Measurements from ENCODE around the gene CBLB.

The CBLB gene

GRCh38 chr3:105813710-105814109, 55.1 kb downstream of the CBLB start:
- DNase-seq, result no peak

- no peak for DNase-seq
Measured at GRCh38 chr3:105812194-105812586, 56.6 kb downstream of the CBLB start.

GRCh38 chr3:105811518-105812193, 57.2 kb downstream of the CBLB start:
- DNase-seq, result no peak

GRCh38 chr3:105809208-105809888, 59.5 kb downstream of the CBLB start:
- no peak for DNase-seq

GRCh38 chr3:105807701-105808100, 61.1 kb downstream of the CBLB start:
- DNase-seq, result no peak

- DNase-seq, result no peak
Measured at GRCh38 chr3:105807146-105807545, 61.7 kb downstream of the CBLB start.

GRCh38 chr3:105806359-105806758, 62.5 kb downstream of the CBLB start:
- DNase-seq, result no peak

GRCh38 chr3:105805404-105805803, 63.4 kb downstream of the CBLB start:
- no peak for DNase-seq

- no peak for DNase-seq
Measured at GRCh38 chr3:105802118-105802706, 66.6 kb downstream of the CBLB start.

- DNase-seq, result no peak
Measured at GRCh38 chr3:105801397-105801796, 67.4 kb downstream of the CBLB start.

- DNase-seq, result no peak
Measured at GRCh38 chr3:105800320-105800719, 68.5 kb downstream of the CBLB start.

GRCh38 chr3:105799286-105799685, 69.5 kb downstream of the CBLB start:
- no peak for DNase-seq

GRCh38 chr3:105798381-105798934, 70.4 kb downstream of the CBLB start:
- no peak for DNase-seq

- no peak for DNase-seq
Measured at GRCh38 chr3:105793040-105793439, 75.8 kb downstream of the CBLB start.

- DNase-seq, result no peak
Measured at GRCh38 chr3:105791919-105792786, 76.7 kb downstream of the CBLB start.

GRCh38 chr3:105791131-105791530, 77.7 kb downstream of the CBLB start:
- no peak for DNase-seq

GRCh38 chr3:105790534-105790933, 78.3 kb downstream of the CBLB start:
- no peak for DNase-seq

- no peak for DNase-seq
Measured at GRCh38 chr3:105788593-105788992, 80.2 kb downstream of the CBLB start.

- DNase-seq, result no peak
Measured at GRCh38 chr3:105787453-105787852, 81.4 kb downstream of the CBLB start.

GRCh38 chr3:105786990-105787389, 81.8 kb downstream of the CBLB start:
- DNase-seq, result no peak

GRCh38 chr3:105786241-105786640, 82.6 kb downstream of the CBLB start:
- DNase-seq, result no peak

- no peak for DNase-seq
Measured at GRCh38 chr3:105785803-105786202, 83.0 kb downstream of the CBLB start.

GRCh38 chr3:105783631-105784030, 85.2 kb downstream of the CBLB start:
- no peak for DNase-seq
